GM23338 (cell line): Measurements from ENCODE around the gene KCNK3. TPM values are rescaled to one million over a fixed set of nuclear protein-coding genes. Genes with fewer than 3 reads are reported as not detected.

Experiments used
- ATAC-seq: fragments of 200-7000 bp; cut with Tn5 transposase; 3 replicates; pipeline ENCODE4 v1.9.1; 2020
- DNase-seq: peaks from one replicate; pipeline ENCODE4 v3.0.0-alpha.2; 2015; ENCODE audit warnings: low spot score
- H2AFZ ChIP-seq: fragments of 200-600 bp; sonication (generic); 2 replicates; pipeline ENCODE4 v1.8.0; 2016; ENCODE audit warnings: antibody characterized with exemption, mild to moderate bottlenecking, moderate library complexity
- H3F3A ChIP-seq: fragments of 200-600 bp; sonication (generic); replicated peaks from 2 replicates; pipeline ENCODE4 v1.8.0; 2017; ENCODE audit warnings: antibody characterized with exemption, mixed run types, low read depth
- H3K27ac ChIP-seq: fragments of 200-600 bp; sonication (generic); 2 replicates; pipeline ENCODE4 v1.6.1; 2016; ENCODE audit warnings: low read depth
- H3K27me3 ChIP-seq: fragments of 200-600 bp; sonication (generic); 2 replicates; pipeline ENCODE4 v1.8.0; 2016; ENCODE audit warnings: mild to moderate bottlenecking, mixed run types, moderate library complexity; ENCODE audit not compliant: insufficient read depth
- H3K36me3 ChIP-seq: fragments of 200-600 bp; sonication (generic); 2 replicates; pipeline ENCODE4 v1.8.0; 2016; ENCODE audit warnings: mild to moderate bottlenecking; ENCODE audit not compliant: insufficient read depth
- H3K4me1 ChIP-seq: fragments of 200-600 bp; sonication (generic); 2 replicates; pipeline ENCODE4 v1.8.0; 2016; ENCODE audit warnings: mild to moderate bottlenecking, moderate library complexity; ENCODE audit not compliant: insufficient read depth
- H3K4me2 ChIP-seq: fragments of 200-600 bp; sonication (generic); 2 replicates; pipeline ENCODE4 v1.7.1; 2017; ENCODE audit warnings: mixed run types
- H3K4me3 ChIP-seq: fragments of 200-600 bp; sonication (generic); 2 replicates; pipeline ENCODE4 v1.6.1; 2016; ENCODE audit warnings: mixed run types
- H3K79me2 ChIP-seq: fragments of 200-600 bp; sonication (generic); replicated peaks from 2 replicates; pipeline ENCODE4 v1.8.0; 2017; ENCODE audit warnings: mild to moderate bottlenecking; ENCODE audit not compliant: insufficient read depth
- H3K9me2 ChIP-seq: fragments of 200-600 bp; sonication (generic); 2 replicates; pipeline ENCODE4 v1.8.0; 2017; ENCODE audit not compliant: insufficient read depth
- H4K20me1 ChIP-seq: fragments of 200-600 bp; sonication (generic); replicated peaks from 2 replicates; pipeline ENCODE4 v1.8.0; 2017; ENCODE audit warnings: mild to moderate bottlenecking; ENCODE audit not compliant: insufficient read depth
- H3K27ac Mint-ChIP-seq: 2 replicates; pipeline ENCODE4 v1.8.0; 2020; ENCODE audit warnings: inconsistent platforms, mild to moderate bottlenecking, moderate library complexity, mixed read lengths
- H3K27me3 Mint-ChIP-seq: 3 replicates; pipeline ENCODE4 v1.8.0; 2022; ENCODE audit warnings: low read depth, mild to moderate bottlenecking, moderate library complexity, mixed read lengths, inconsistent platforms; ENCODE audit not compliant: insufficient read depth, poor library complexity
- H3K36me3 Mint-ChIP-seq: 3 replicates; pipeline ENCODE4 v1.8.0; 2021; ENCODE audit warnings: low read depth, mild to moderate bottlenecking, inconsistent platforms, moderate library complexity, mixed read lengths
- H3K4me1 Mint-ChIP-seq: 3 replicates; pipeline ENCODE4 v1.8.0; 2020; ENCODE audit warnings: mild to moderate bottlenecking, inconsistent platforms, mixed read lengths
- H3K4me3 Mint-ChIP-seq: 3 replicates; pipeline ENCODE4 v1.8.0; 2021; ENCODE audit warnings: moderate library complexity, mild to moderate bottlenecking, inconsistent platforms, mixed read lengths
- H3K9me3 Mint-ChIP-seq: 3 replicates; pipeline ENCODE4 v1.8.0; 2020; ENCODE audit warnings: moderate library complexity, mild to moderate bottlenecking, inconsistent platforms, mixed read lengths
- CREB1 ChIP-seq: fragments of 250-450 bp; sonication (Bioruptor Pico); IDR thresholded peaks from 2 replicates; pipeline ENCODE4 v1.5.0; 2020; ENCODE audit warnings: low read depth, mild to moderate bottlenecking, moderate library complexity
- CTCF ChIP-seq, 2 experiments: fragments of 200-600 bp in 1 of 2; sonication (generic) in 1 of 2; conservative IDR thresholded peaks; 2 replicates each; pipeline versions ENCODE4 v1.5.1 to v1.6.1; 2016 to 2017; ENCODE audit warnings: antibody characterized with exemption in 2 of 2, low read depth in 2 of 2, mild to moderate bottlenecking in 2 of 2, moderate library complexity in 1 of 2
- ETS1 ChIP-seq: IDR thresholded peaks from 2 replicates; pipeline ENCODE4 v1.6.1; 2016; ENCODE audit warnings: antibody characterized with exemption
- EZH2 ChIP-seq: fragments of 200-600 bp; sonication (generic); IDR thresholded peaks from one replicate; pipeline ENCODE4 v1.8.0; 2017; ENCODE audit warnings: antibody characterized with exemption, mild to moderate bottlenecking, low read depth; ENCODE audit not compliant: unreplicated experiment
- EZH2phosphoT487 ChIP-seq: fragments of 200-600 bp; sonication (generic); IDR thresholded peaks from one replicate; pipeline ENCODE4 v1.8.1; 2018; ENCODE audit warnings: antibody characterized with exemption; ENCODE audit not compliant: unreplicated experiment
- JUNB ChIP-seq: IDR thresholded peaks from one replicate; pipeline ENCODE4 v1.6.1; 2016; ENCODE audit warnings: antibody characterized with exemption; ENCODE audit not compliant: unreplicated experiment
- NANOG ChIP-seq: IDR thresholded peaks from 2 replicates; pipeline ENCODE4 v1.6.1; 2016; ENCODE audit warnings: antibody characterized with exemption, borderline replicate concordance
- POLR2AphosphoS5 ChIP-seq: IDR thresholded peaks from 2 replicates; pipeline ENCODE4 v1.6.1; 2016; ENCODE audit warnings: antibody characterized with exemption, low read depth
- REST ChIP-seq: IDR thresholded peaks from one replicate; pipeline ENCODE4 v1.6.1; 2018; ENCODE audit warnings: antibody characterized with exemption; ENCODE audit not compliant: unreplicated experiment
- STAT1 ChIP-seq: IDR thresholded peaks from one replicate; pipeline ENCODE4 v1.6.1; 2016; ENCODE audit warnings: antibody characterized with exemption; ENCODE audit not compliant: unreplicated experiment
- ZNF114 ChIP-seq: fragments of 250-450 bp; sonication (Bioruptor Pico); IDR thresholded peaks from 2 replicates; pipeline ENCODE4 v1.5.0; 2020; ENCODE audit warnings: mild to moderate bottlenecking, moderate library complexity
- ZNF331 ChIP-seq: fragments of 250-450 bp; sonication (Bioruptor Pico); IDR thresholded peaks from 2 replicates; pipeline ENCODE4 v1.5.0; 2020; ENCODE audit warnings: low read depth, mild to moderate bottlenecking, moderate library complexity
- ZNF462 ChIP-seq: fragments of 250-450 bp; sonication (Bioruptor Pico); IDR thresholded peaks from 2 replicates; pipeline ENCODE4 v1.5.0; 2020; ENCODE audit warnings: mild to moderate bottlenecking, moderate library complexity
- polyA plus RNA-seq: library from polyadenylated mRNA; unstranded; fragments of >200 nt; fragmentation: Nextera tagmentation; extraction: Ambion mirVana; gene quantifications from 2 replicates; pipeline ENCODE4 v1.2.1, GENCODE V29; 2016
- total RNA-seq: library from RNA; depleted of rRNA; stranded (reverse); fragments of >200 nt; shearing (Covaris generic); gene quantifications from 2 replicates; pipeline ENCODE4 v1.2.3, GENCODE V29; 2014

KCNK3 gene
- total and polyA plus RNA-seq, 2 experiments from 2014 or later, result not detected

GRCh38 chr2:26699295-26699694, 6.8 kb downstream of the KCNK3 start:
- H3K9me3 Mint-ChIP-seq, result no peaks in the 10 kb centered on the region
- H3K27me3 ChIP-seq, result peaks cover 23% of the 10 kb centered on the region
- ATAC-seq, result no peak
- no peaks in the 10 kb centered on the region; the same call in 2 of the 3 replicates for H3K36me3 Mint-ChIP-seq
- H3K4me3 Mint-ChIP-seq, result no peak overlapping the region
- H3K27me3 Mint-ChIP-seq, result peaks cover 24% of the 10 kb centered on the region
- no peaks in the 10 kb centered on the region for H3K4me1 ChIP-seq
- no peak overlapping the region for H3K27ac Mint-ChIP-seq
- no peak overlapping the region for H3K4me3 ChIP-seq
- H3K9me2 ChIP-seq, result no peaks in the 10 kb centered on the region
- H3F3A ChIP-seq, result no peaks in the 10 kb centered on the region
- no peak overlapping the region for H3K4me2 ChIP-seq
- no peaks in the 10 kb centered on the region; the same call in 2 of the 3 replicates for H3K4me1 Mint-ChIP-seq
- H3K79me2 ChIP-seq, result no peaks in the 10 kb centered on the region
- H3K36me3 ChIP-seq, result no peaks in the 10 kb centered on the region
- DNase-seq, result no peak
- TF ChIP-seq POLR2AphosphoS5 (no peak), EZH2 (no peak), EZH2phosphoT487 (no peak), NANOG (no peak), REST (no peak), ZNF114 (CRISPR knock-in tag) (no peak), ZNF331 (no peak), JUNB (no peak), CTCF (conservative IDR thresholded peaks at IDR 0.05; ENCODE audit: low read depth in 2 of 2) (no peak), CREB1 (CRISPR knock-in tag) (no peak), ZNF462 (CRISPR knock-in tag) (no peak), ETS1 (no peak), STAT1 (no peak)
- no peak overlapping the region for H3K27ac ChIP-seq
- peaks cover under 1% of the 10 kb centered on the region; the same call in 1 of the 2 replicates for H4K20me1 ChIP-seq
- no peak overlapping the region for H2AFZ ChIP-seq
